Measurements from ENCODE around the gene CADM2.
"Not testable (repeated sequence)": the region's sequence is repeated elsewhere in the genome, so short reads cannot be mapped to it uniquely, and the experiment has no call there.

CADM2 gene

GRCh38 chr3:85939074-85939482 lies 980.3 kb downstream of the CADM2 start:
- DNase-seq (ENCODE audit: low read depth) = no peak

- DNase-seq (ENCODE audit: low read depth) = no peak
These were observed 991.6 kb downstream of the CADM2 start for GRCh38 chr3:85950435-85950834.

- no peak for DNase-seq (ENCODE audit: low read depth)
These were observed 1002.0 kb downstream of the CADM2 start for GRCh38 chr3:85960793-85961192.

GRCh38 chr3:85977615-85978338 lies 1019.0 kb downstream of the CADM2 start:
- no peak for DNase-seq (ENCODE audit: low read depth)

GRCh38 chr3:85979034-85979433 lies 1020.2 kb downstream of the CADM2 start:
- no peak for DNase-seq (ENCODE audit: low read depth)

GRCh38 chr3:85989581-85989980 lies 1030.8 kb downstream of the CADM2 start:
- DNase-seq (ENCODE audit: low read depth) = not testable (repeated sequence)

GRCh38 chr3:86029590-86029989 lies 1070.8 kb downstream of the CADM2 start:
- DNase-seq (ENCODE audit: low read depth) = no peak

GRCh38 chr3:86037916-86038315 lies 1079.1 kb downstream of the CADM2 start:
- DNase-seq (ENCODE audit: low read depth) = no peak

GRCh38 chr3:86046436-86047136 lies 1087.8 kb downstream of the CADM2 start:
- no peak for DNase-seq (ENCODE audit: low read depth)

- no peak for DNase-seq (ENCODE audit: low read depth)
These were observed 1088.4 kb downstream of the CADM2 start for GRCh38 chr3:86047161-86047560.

- DNase-seq (ENCODE audit: low read depth) = no peak
These were observed 1092.3 kb downstream of the CADM2 start for GRCh38 chr3:86051058-86051457.

- no peak for DNase-seq (ENCODE audit: low read depth)
These were observed 1097.2 kb downstream of the CADM2 start for GRCh38 chr3:86056032-86056431.

GRCh38 chr3:86056962-86057361 lies 1098.2 kb downstream of the CADM2 start:
- DNase-seq (ENCODE audit: low read depth) = no peak

- DNase-seq (ENCODE audit: low read depth) = no peak
These were observed 1115.0 kb downstream of the CADM2 start for GRCh38 chr3:86073799-86074198.

GRCh38 chr3:86087160-86087871 lies 1128.5 kb downstream of the CADM2 start:
- DNase-seq (ENCODE audit: low read depth) = no peak

GRCh38 chr3:86104154-86104553 lies 1145.4 kb downstream of the CADM2 start:
- no peak for DNase-seq (ENCODE audit: low read depth)

- DNase-seq (ENCODE audit: low read depth) = no peak
These were observed 1150.6 kb downstream of the CADM2 start for GRCh38 chr3:86109434-86109833.
